PC-3 (cell line): ENCODE measurements around the gene TMEM86A. TPM values are rescaled to one million over a fixed set of nuclear protein-coding genes. Genes with fewer than 3 reads are reported as not detected.

Source experiments
- ATAC-seq: fragments of 200-7000 bp; cut with Tn5 transposase; 2 replicates; pipeline ENCODE4 v1.9.1; 2020; ENCODE audit warnings: mild to moderate bottlenecking, moderate library complexity
- BruUV-seq: library from RNA; stranded (reverse); fragments of 400-500 nt; replicated peaks from 2 replicates; lab custom pipeline; 2021; lab: Mats Ljungman, UMichigan
- CTCF ChIA-PET: fragments of 300-600 bp; sonication (Branson Sonifier 250); formaldehyde crosslinking; loops from one replicate; lab custom pipeline; 2022; ENCODE audit warnings: antibody characterized with exemption; lab: Charles Lee
- POLR2A ChIA-PET: fragments of 300-600 bp; sonication (Branson Sonifier 250); formaldehyde crosslinking; loops from one replicate; lab custom pipeline; 2022; ENCODE audit warnings: antibody characterized with exemption; ENCODE audit not compliant: unreplicated experiment; lab: Charles Lee
- DNase-seq: peaks from one replicate; pipeline ENCODE4 v3.0.0-alpha.2; 2015
- H2AFZ ChIP-seq: fragments of 300-600 bp; sonication (generic); 2 replicates; pipeline ENCODE4 v1.6.0; 2016; ENCODE audit warnings: antibody characterized with exemption, low read length
- H3F3A ChIP-seq: fragments of 300-600 bp; sonication (generic); one replicate; pipeline ENCODE4 v1.6.0; 2017; ENCODE audit warnings: antibody characterized with exemption, low read length, control low read depth, mild to moderate bottlenecking; ENCODE audit not compliant: unreplicated experiment
- H3K27ac ChIP-seq: fragments of 300-600 bp; sonication (generic); 2 replicates; pipeline ENCODE4 v1.5.1; 2016; ENCODE audit warnings: mild to moderate bottlenecking, low read length
- H3K27me3 ChIP-seq: fragments of 300-600 bp; sonication (generic); 2 replicates; pipeline ENCODE4 v1.6.1; 2016; ENCODE audit warnings: low read length, mixed read lengths
- H3K36me3 ChIP-seq: fragments of 300-600 bp; sonication (generic); 2 replicates; pipeline ENCODE4 v1.6.1; 2016; ENCODE audit warnings: low read depth, mixed run types, low read length, mixed read lengths
- H3K4me1 ChIP-seq: fragments of 300-600 bp; sonication (generic); 2 replicates; pipeline ENCODE4 v1.5.1; 2016; ENCODE audit warnings: low read length; ENCODE audit not compliant: insufficient read depth
- H3K4me2 ChIP-seq: fragments of 300-600 bp; sonication (generic); 2 replicates; pipeline ENCODE4 v1.6.0; 2016; ENCODE audit warnings: low read length
- H3K4me3 ChIP-seq: fragments of 300-600 bp; sonication (generic); 2 replicates; pipeline ENCODE4 v1.5.1; 2016; ENCODE audit warnings: mild to moderate bottlenecking, low read length, mixed read lengths
- H3K79me2 ChIP-seq: fragments of 300-600 bp; sonication (generic); 2 replicates; pipeline ENCODE4 v1.6.1; 2017; ENCODE audit warnings: low read length, mixed read lengths
- H3K9ac ChIP-seq: fragments of 300-600 bp; sonication (generic); 2 replicates; pipeline ENCODE4 v1.6.0; 2016; ENCODE audit warnings: mild to moderate bottlenecking, low read length
- H3K9me2 ChIP-seq: fragments of 300-600 bp; sonication (generic); replicated peaks from 2 replicates; pipeline ENCODE4 v1.6.1; 2016; ENCODE audit warnings: mixed run types, low read length, mixed read lengths
- H3K9me3 ChIP-seq: fragments of 300-600 bp; sonication (generic); 2 replicates; pipeline ENCODE4 v1.6.1; 2016; ENCODE audit warnings: low read length, mixed read lengths
- H4K20me1 ChIP-seq: fragments of 300-600 bp; sonication (generic); 2 replicates; pipeline ENCODE4 v1.6.1; 2016; ENCODE audit warnings: low read length, mixed read lengths
- EZH2 ChIP-seq: fragments of 300-600 bp; sonication (generic); IDR thresholded peaks from one replicate; pipeline ENCODE4 v1.6.1; 2017; ENCODE audit warnings: antibody characterized with exemption, mild to moderate bottlenecking, low read length; ENCODE audit not compliant: unreplicated experiment
- EZH2phosphoT487 ChIP-seq: fragments of 300-600 bp; sonication (generic); IDR thresholded peaks from 2 replicates; pipeline ENCODE4 v1.6.1; 2018; ENCODE audit warnings: mild to moderate bottlenecking, antibody characterized with exemption, low read length, borderline replicate concordance
- intact Hi-C: fragments of 100-400 bp; cut with micrococcal nuclease; formaldehyde crosslinking; loops from 2 replicates; pipeline ENCODE4 v1.9.0; 2023
- total RNA-seq: library from RNA; depleted of rRNA; stranded (reverse); fragments of >200 nt; gene quantifications from 2 replicates; pipeline ENCODE4 v1.2.3, GENCODE V29; 2014
- TF ChIP-seq, protein P1 (sequence below): fragments of 300-600 bp; sonication (generic); conservative IDR thresholded peaks from 2 replicates; pipeline ENCODE4 v1.5.1; 2017; ENCODE audit warnings: antibody characterized with exemption, low read depth, mild to moderate bottlenecking, low read length

Gene TMEM86A
- total RNA-seq, 1 experiment from 2014 or later: 1.6 TPM

DNA sequence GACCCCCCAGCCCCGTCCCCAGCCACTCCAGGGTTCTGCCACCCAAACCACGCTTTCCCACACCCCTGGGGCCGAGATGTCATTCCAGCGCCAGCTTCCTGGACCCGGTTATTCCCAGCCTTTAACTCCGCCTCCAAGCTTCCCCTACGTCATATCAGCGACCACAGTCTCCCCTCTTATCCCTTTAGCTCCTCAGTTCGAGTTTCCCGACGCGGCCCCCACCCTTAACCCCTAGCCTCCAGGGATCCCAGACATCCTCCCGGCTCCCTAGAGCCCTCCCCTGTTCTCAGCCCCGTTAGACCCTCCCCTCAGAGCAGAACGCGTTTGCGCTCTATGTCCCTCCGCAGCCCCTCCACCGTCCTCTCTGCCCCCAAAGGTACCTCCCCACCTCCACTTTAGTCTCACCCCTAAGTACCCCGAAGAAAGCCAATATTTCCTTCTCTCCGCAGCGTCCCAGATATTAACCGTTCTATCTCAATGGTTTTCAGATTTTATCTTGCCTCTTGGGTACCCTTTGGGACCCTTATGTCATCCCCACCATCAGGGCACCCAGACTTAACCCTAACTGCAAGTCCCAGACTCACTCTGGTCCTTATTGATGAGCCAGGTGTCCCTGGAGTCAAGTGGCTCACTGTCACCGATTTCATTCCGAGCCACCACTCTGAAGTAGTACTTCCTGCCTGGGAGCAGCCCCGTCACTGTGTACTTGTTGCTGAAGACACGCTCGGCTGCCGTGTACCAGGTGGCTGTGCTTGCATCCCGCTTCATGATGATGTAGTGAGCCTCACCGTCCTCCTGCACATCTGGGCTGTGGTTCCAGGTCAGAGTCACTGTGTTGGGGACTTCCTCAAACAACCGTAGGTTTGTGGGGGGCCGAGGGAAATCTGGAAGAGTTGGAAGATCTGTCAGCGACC, 8.0 kb downstream of the TMEM86A start:
- no peak overlapping the region for H2AFZ ChIP-seq
- H3K27ac ChIP-seq: no peak overlapping the region
- H3K9me2 ChIP-seq: no peaks in the 10 kb centered on the region
- H3K79me2 ChIP-seq: no peaks in the 10 kb centered on the region
- H3K4me1 ChIP-seq: no peaks in the 10 kb centered on the region
- H3K4me2 ChIP-seq: no peak overlapping the region
- H3K9ac ChIP-seq: no peak overlapping the region
- ATAC-seq (no peak), DNase-seq (no peak)
- intact Hi-C loops: no loop called here
- H3K27me3 ChIP-seq: no peaks in the 10 kb centered on the region
- no peak overlapping the region for H3K4me3 ChIP-seq
- CTCF ChIA-PET: no interaction called here
- H3K36me3 ChIP-seq: no peaks in the 10 kb centered on the region
- BruUV-seq: no TSS peak
- no peaks in the 10 kb centered on the region for H3F3A ChIP-seq
- TF ChIP-seq, protein P1, sequence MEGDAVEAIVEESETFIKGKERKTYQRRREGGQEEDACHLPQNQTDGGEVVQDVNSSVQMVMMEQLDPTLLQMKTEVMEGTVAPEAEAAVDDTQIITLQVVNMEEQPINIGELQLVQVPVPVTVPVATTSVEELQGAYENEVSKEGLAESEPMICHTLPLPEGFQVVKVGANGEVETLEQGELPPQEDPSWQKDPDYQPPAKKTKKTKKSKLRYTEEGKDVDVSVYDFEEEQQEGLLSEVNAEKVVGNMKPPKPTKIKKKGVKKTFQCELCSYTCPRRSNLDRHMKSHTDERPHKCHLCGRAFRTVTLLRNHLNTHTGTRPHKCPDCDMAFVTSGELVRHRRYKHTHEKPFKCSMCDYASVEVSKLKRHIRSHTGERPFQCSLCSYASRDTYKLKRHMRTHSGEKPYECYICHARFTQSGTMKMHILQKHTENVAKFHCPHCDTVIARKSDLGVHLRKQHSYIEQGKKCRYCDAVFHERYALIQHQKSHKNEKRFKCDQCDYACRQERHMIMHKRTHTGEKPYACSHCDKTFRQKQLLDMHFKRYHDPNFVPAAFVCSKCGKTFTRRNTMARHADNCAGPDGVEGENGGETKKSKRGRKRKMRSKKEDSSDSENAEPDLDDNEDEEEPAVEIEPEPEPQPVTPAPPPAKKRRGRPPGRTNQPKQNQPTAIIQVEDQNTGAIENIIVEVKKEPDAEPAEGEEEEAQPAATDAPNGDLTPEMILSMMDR: no peak
- TF ChIP-seq EZH2: no peak
- no peak for TF ChIP-seq EZH2phosphoT487
- no peaks in the 10 kb centered on the region for H4K20me1 ChIP-seq
- no peaks in the 10 kb centered on the region for H3K9me3 ChIP-seq
- POLR2A ChIA-PET: no interaction called here

DNA sequence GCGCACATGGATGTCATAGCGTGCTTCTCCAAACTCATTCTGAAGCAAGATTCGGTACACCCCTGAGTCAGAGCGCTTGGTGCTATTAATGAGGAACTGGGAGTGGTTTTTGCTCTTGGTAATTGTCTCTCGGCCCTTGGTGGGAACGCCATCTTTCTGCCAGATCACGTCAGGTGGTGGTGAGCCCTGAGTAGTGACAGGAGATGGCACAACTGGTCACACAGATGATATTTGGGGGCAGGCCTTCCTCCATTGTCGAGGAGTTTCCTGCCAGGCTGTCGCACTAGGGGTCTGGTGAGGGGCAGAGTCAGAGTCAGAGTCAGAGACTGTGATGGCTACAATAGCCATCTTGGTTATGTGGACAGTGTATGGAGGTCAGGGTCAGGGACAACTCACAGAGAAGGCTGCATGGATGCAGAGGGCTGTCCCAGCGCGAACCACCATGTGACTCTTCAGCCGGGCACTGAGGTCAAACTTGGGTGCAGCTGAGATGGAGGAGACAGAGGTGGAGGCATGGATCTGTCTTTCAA, 9.3 kb downstream of the TMEM86A start:
- Histone ChIP-seq H3K79me2 (no peaks in the 10 kb centered on the region), H3K27ac (no peak overlapping the region), H3F3A (no peaks in the 10 kb centered on the region), H3K4me3 (no peak overlapping the region), H3K4me1 (no peaks in the 10 kb centered on the region), H2AFZ (no peak overlapping the region), H3K27me3 (no peaks in the 10 kb centered on the region), H3K4me2 (no peak overlapping the region), H3K36me3 (no peaks in the 10 kb centered on the region), H4K20me1 (no peaks in the 10 kb centered on the region), H3K9me3 (no peaks in the 10 kb centered on the region), H3K9me2 (no peaks in the 10 kb centered on the region), H3K9ac (no peak overlapping the region)
- ChIA-PET POLR2A (no interaction called here), CTCF (interaction anchor here (0.7 kb wide), 1 partner anchor 14 kb away, joined by 3 read pairs; no protein-coding TSS in a partner anchor)
- DNase-seq: no peak
- no peak for ATAC-seq
- intact Hi-C loops: no loop called here
- TF ChIP-seq, protein P1: no peak
- TF ChIP-seq EZH2phosphoT487: no peak
- no peak for TF ChIP-seq EZH2
- BruUV-seq: no TSS peak

DNA sequence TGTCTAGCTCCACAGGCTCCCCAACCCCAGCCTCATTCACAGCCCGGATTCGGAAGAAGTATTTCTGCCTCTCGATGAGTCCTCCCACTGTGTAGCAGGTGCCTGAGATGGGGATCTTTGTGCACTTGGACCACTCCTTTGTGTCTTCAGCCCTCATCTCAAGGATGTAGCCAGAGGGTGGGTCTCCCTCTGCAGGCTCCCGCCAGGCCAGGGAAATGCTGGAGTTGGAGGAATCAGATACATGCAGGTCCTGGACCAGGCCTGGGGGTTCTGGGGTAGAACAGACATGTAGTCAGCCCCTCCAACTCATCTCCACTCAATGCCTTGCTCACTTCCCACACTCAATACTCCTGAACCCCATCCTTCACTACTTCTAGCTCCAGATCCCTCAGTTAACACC, 10.8 kb downstream of the TMEM86A start:
- no peak overlapping the region for H2AFZ ChIP-seq
- no peaks in the 10 kb centered on the region for H3F3A ChIP-seq
- no peak overlapping the region for H3K4me2 ChIP-seq
- no peak overlapping the region for H3K27ac ChIP-seq
- no peaks in the 10 kb centered on the region for H4K20me1 ChIP-seq
- ATAC-seq (no peak), DNase-seq (no peak)
- no peaks in the 10 kb centered on the region for H3K36me3 ChIP-seq
- BruUV-seq: no TSS peak
- H3K9ac ChIP-seq: no peak overlapping the region
- POLR2A ChIA-PET: no interaction called here
- no peaks in the 10 kb centered on the region for H3K9me2 ChIP-seq
- CTCF ChIA-PET: no interaction called here
- H3K4me1 ChIP-seq: no peaks in the 10 kb centered on the region
- intact Hi-C loops: no loop called here
- H3K27me3 ChIP-seq: no peaks in the 10 kb centered on the region
- H3K4me3 ChIP-seq: no peak overlapping the region
- no peaks in the 10 kb centered on the region for H3K79me2 ChIP-seq
- TF ChIP-seq EZH2phosphoT487 (no peak), EZH2 (no peak)
- TF ChIP-seq, protein P1: no peak
- H3K9me3 ChIP-seq: no peaks in the 10 kb centered on the region
